Cardiac muscle cell (in vitro differentiated cells and primary cell): ENCODE results near the gene NSUN6. TPM values are rescaled to one million over a fixed set of nuclear protein-coding genes. Genes with fewer than 3 reads are reported as not detected.
A peak's percentile ranks its signal among the peaks of the same experiment; 100 is the strongest.
"Not testable (repeated sequence)": the region's sequence is repeated elsewhere in the genome, so short reads cannot be mapped to it uniquely, and the experiment has no call there.

Experiments used
- DNase-seq, 2 donors: peaks; one replicate each; pipeline versions ENCODE4 v3.0.0 to v3.0.0-alpha.2; 2010 to 2017; ENCODE audit warnings: low read depth in 1 of 2, low spot score in 1 of 2
- H3K27ac ChIP-seq: fragments of 200-600 bp; sonication (generic); 2 replicates; pipeline ENCODE4 v1.5.1; 2016
- H3K27me3 ChIP-seq: fragments of 200-600 bp; sonication (generic); 2 replicates; pipeline ENCODE4 v1.6.0; 2016; ENCODE audit warnings: control low read depth
- H3K36me3 ChIP-seq: fragments of 200-600 bp; sonication (generic); 2 replicates; pipeline ENCODE4 v1.5.1; 2016; ENCODE audit warnings: control low read depth
- H3K4me1 ChIP-seq: fragments of 200-600 bp; sonication (generic); 2 replicates; pipeline ENCODE4 v1.8.1; 2017; ENCODE audit warnings: low read depth, mild to moderate bottlenecking, mixed run types
- H3K4me3 ChIP-seq: fragments of 200-600 bp; sonication (generic); 2 replicates; pipeline ENCODE4 v1.5.1; 2016; ENCODE audit warnings: mild to moderate bottlenecking
- H3K9me3 ChIP-seq: fragments of 200-600 bp; sonication (generic); 2 replicates; pipeline ENCODE4 v1.5.1; 2017; ENCODE audit warnings: low read depth, mild to moderate bottlenecking, control low read depth
- polyA plus RNA-seq: library from polyadenylated mRNA; unstranded; fragments of >200 nt; fragmentation: Nextera tagmentation; extraction: Ambion mirVana; gene quantifications from 2 replicates; pipeline ENCODE4 v1.2.1, GENCODE V29; 2016
- total RNA-seq: library from RNA; depleted of rRNA; stranded (reverse); fragments of >200 nt; gene quantifications from 2 replicates; pipeline ENCODE4 v1.2.3, GENCODE V29; 2016
- TF ChIP-seq, protein P1 (sequence below): IDR thresholded peaks from 2 replicates; pipeline ENCODE4 v1.5.1; 2012; ENCODE audit warnings: low read depth, mild to moderate bottlenecking, low read length

NSUN6 gene
- total and polyA plus RNA-seq, 2 experiments from 2014 or later = 11.4 to 15.4 TPM

DNA sequence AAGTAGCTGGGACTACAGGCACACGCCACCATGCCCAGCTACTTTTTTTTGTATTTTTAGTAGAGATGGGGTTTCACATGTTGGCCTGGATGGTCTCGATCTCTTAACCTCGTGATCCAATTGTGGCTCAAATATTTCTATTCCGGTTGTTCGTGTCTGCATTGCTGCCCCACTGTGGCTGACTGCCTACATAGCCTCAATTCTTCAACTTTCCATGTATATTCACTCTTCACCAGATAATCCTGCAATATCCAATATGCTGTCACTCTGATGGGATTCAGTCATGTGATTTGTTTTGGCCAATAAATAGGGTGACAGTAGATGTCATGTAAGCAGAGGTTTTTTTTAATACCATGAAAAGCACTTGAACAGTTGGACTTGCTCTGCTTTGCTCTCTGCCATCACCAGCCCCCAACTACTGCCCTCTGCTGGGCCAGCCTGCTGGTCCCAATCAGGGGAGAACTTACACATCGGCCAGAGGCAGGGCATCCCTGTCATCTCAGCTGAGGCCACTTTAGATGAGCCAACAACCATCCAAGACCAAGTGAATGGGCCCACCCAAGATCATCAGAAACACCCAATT, 56.7 kb downstream of the NSUN6 start:
- Histone ChIP-seq H3K36me3 (no peaks in the 10 kb centered on the region), H3K9me3 (no peaks in the 10 kb centered on the region), H3K4me3 (no peak overlapping the region), H3K27me3 (no peaks in the 10 kb centered on the region), H3K4me1 (no peaks in the 10 kb centered on the region), H3K27ac (no peak overlapping the region)
- TF ChIP-seq, protein P1, sequence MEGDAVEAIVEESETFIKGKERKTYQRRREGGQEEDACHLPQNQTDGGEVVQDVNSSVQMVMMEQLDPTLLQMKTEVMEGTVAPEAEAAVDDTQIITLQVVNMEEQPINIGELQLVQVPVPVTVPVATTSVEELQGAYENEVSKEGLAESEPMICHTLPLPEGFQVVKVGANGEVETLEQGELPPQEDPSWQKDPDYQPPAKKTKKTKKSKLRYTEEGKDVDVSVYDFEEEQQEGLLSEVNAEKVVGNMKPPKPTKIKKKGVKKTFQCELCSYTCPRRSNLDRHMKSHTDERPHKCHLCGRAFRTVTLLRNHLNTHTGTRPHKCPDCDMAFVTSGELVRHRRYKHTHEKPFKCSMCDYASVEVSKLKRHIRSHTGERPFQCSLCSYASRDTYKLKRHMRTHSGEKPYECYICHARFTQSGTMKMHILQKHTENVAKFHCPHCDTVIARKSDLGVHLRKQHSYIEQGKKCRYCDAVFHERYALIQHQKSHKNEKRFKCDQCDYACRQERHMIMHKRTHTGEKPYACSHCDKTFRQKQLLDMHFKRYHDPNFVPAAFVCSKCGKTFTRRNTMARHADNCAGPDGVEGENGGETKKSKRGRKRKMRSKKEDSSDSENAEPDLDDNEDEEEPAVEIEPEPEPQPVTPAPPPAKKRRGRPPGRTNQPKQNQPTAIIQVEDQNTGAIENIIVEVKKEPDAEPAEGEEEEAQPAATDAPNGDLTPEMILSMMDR = peak; percentile 35
- DNase-seq = peak in 1 of 2 donors; percentile 23

DNA sequence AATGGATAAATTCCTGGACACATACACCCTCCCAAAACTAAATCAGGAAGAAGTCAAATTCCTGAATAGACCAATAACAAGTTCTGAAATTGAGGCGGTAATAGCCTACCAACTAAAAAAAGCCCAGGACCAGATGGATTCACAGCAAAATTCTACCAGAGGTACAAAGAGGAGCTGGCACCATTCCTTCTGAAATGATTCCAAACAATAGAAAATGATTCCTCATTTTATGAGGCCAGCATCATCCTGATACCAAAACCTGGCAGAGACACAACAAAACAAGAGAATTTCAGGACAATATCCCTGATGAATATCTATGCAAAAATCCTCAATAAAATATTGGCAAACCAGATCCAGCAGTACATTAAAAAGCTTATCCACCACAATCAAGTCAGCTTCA, 60.2 kb downstream of the NSUN6 start:
- not testable (repeated sequence) for H3K36me3 ChIP-seq, DNase-seq

DNA sequence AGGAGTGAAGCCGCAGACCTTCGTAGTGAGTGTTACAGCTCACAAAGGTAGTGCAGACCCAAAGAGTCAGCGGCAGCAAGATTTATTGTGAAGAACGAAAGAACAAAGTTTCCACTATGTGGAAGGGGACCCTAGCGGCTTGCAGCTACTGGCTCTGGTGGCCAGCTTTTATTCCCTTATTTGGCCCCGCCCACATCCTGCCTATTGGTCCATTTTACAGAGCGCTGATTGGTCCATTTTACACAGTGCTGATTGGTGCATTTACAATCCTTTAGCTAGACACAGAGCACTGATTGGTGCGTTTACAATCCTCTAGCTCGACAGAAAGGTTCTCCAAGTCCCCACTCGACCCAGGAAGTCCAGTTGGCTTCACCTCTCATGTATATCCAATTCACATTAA, 64.8 kb downstream of the NSUN6 start:
- H3K4me3 ChIP-seq, H3K36me3 ChIP-seq, H3K9me3 ChIP-seq, H3K27ac ChIP-seq, DNase-seq, H3K27me3 ChIP-seq: not testable (repeated sequence)
- peaks cover 18% of the 10 kb centered on the region for H3K4me1 ChIP-seq

More for the DNA sequence above, 60.2 kb downstream of the NSUN6 start:
- H3K27ac ChIP-seq, H3K4me1 ChIP-seq, H3K4me3 ChIP-seq, H3K27me3 ChIP-seq, H3K9me3 ChIP-seq: not testable (repeated sequence)

DNA sequence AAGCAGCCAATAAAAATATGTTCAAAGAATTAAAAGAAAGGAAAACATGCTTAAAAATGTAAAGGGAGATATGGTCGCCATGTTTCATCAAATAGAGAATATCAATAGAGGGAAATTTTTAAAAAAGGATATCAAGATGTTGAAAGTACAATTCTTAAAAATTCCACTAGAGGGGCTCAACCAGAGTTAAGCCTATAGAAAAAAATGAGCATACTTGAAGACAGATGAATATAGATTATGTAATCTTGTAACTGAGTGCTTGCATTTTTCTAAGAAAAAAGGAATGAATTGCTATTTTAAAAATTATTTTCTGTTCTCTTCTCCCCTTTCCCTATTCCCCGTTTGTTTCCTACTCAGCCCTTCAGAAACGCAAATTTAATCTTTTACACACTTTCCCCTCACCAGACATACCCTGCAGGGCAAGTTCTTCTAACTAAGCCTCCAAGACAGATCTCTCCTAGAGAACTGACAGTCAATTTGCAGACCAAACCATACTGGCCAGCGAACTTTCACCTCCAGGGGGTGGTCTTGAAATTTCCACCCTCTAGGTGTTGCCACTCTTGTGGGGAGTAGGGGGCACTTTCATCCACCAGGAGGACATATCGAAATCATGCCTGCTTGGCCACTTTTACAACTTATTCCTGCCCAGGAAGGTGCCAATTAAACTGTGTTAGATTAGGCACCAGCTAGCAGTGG, 67.7 kb downstream of the NSUN6 start:
- Histone ChIP-seq H3K36me3 (no peaks in the 10 kb centered on the region), H3K4me3 (no peak overlapping the region), H3K27me3 (no peaks in the 10 kb centered on the region), H3K27ac (no peak overlapping the region), H3K9me3 (no peaks in the 10 kb centered on the region), H3K4me1 (peaks cover 23% of the 10 kb centered on the region)
- peak in 1 of 2 donors; percentile 30 for DNase-seq
- TF ChIP-seq, protein P1 = peak; percentile 36

DNA sequence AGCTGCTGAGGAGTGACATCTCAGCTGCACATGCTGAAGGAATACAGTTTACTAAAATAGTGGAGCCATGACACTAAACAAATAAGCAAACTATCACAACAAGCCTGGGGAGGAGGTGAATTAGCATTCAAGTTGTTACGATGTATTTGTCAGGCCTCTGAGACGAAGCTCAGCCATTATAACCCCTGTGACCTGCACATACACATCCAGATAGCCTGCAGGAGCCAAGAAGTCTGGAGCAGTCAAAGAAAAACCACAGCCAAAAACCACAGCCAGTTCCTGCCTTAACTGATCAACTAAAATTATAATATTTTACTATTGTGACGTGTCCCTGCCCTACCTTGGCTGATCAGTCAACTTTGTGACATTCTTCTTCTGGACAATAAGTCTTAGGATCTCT, 68.6 kb downstream of the NSUN6 start:
- Histone ChIP-seq H3K4me1 (peaks cover 23% of the 10 kb centered on the region), H3K9me3 (no peaks in the 10 kb centered on the region), H3K4me3 (no peak overlapping the region), H3K27ac (peak overlapping the region; percentile 79), H3K27me3 (no peaks in the 10 kb centered on the region), H3K36me3 (no peaks in the 10 kb centered on the region)
- TF ChIP-seq, protein P1 = no peak
- peak; percentile 3 to 43 for DNase-seq

DNA sequence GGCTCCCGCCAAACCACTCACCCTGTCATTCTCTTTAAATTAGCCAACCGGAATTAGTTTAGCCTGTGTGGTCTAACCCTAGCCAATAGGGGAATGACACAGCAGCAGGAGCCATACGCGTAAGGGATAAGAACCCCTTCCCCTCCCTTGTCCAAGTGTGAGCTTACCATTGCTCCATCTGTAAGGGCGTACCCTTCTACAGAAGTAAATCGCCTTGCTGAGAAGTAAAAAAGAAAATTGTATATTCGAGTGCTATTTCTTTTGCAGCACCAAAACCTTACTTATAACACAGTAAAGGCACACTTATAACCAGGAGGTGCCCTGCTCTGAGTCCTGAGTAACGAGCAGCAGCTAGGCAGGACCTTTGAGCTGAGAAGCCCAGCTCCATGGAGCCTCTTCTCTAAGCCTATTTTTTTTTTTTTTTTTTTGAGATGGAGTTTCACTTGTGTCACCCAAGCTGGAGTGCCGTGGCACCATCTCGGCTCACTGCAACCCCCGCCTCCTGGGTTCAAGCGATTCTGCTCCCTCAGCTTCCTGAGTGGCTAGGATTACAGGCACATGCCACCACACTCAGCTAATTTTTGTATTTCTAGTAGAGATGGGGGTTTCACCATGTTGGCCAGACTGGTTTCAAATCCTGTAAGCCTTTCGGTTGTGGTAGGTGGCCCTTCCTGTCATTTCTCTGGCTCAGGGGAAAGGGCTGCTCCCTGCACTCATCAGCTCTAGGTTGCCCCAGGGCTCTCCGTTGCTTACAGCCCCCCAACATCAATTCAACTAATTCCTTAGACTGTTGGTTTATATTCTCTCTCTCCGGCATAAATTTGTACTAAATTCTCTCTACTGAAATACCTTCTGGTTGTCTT, 73.3 kb downstream of the NSUN6 start:
- Histone ChIP-seq H3K27me3 (no peaks in the 10 kb centered on the region), H3K4me1 (peaks cover 16% of the 10 kb centered on the region), H3K27ac (no peak overlapping the region), H3K36me3 (no peaks in the 10 kb centered on the region), H3K4me3 (no peak overlapping the region), H3K9me3 (no peaks in the 10 kb centered on the region)
- TF ChIP-seq, protein P1 = no peak
- DNase-seq = no peak
